IgD-negative memory B cell (primary cell): ENCODE measurements around the gene MUC20. TPM values are rescaled to one million over a fixed set of nuclear protein-coding genes. Genes with fewer than 3 reads are reported as not detected.

Experiments used
- H3K27ac Mint-ChIP-seq, 3 donors: one replicate each; pipeline ENCODE4 v1.8.0; 2020 to 2022; ENCODE audit warnings: mild to moderate bottlenecking in 3 of 3, mixed read lengths in 3 of 3, moderate library complexity in 1 of 3
- H3K27me3 Mint-ChIP-seq: one replicate; pipeline ENCODE4 v1.8.0; 2021; ENCODE audit warnings: mixed read lengths
- H3K36me3 Mint-ChIP-seq: one replicate; pipeline ENCODE4 v1.8.0; 2020; ENCODE audit warnings: mild to moderate bottlenecking, mixed read lengths
- H3K4me1 Mint-ChIP-seq, 3 donors: one replicate each; pipeline ENCODE4 v1.8.0; 2020 to 2022; ENCODE audit warnings: mixed read lengths in 3 of 3, mild to moderate bottlenecking in 1 of 3
- H3K4me3 Mint-ChIP-seq, 4 donors: one replicate each; pipeline ENCODE4 v1.8.0; 2020 to 2022; ENCODE audit warnings: mild to moderate bottlenecking in 4 of 4, mixed read lengths in 4 of 4, moderate library complexity in 3 of 4
- H3K9me3 Mint-ChIP-seq, 3 donors: one replicate each; pipeline ENCODE4 v1.8.0; 2020 to 2021; ENCODE audit warnings: mixed read lengths in 3 of 3, mild to moderate bottlenecking in 1 of 3
- polyA plus RNA-seq: library from polyadenylated mRNA; unstranded; fragments of 300-500 nt; fragmentation: Illumina TruSeq; gene quantifications from one replicate; pipeline ENCODE4 v1.2.3, GENCODE V29; 2021

The MUC20 gene
- polyA plus RNA-seq, 1 donor from 2014 or later: 0.39 TPM

- Mint-ChIP-seq H3K4me1 (peaks cover 0 to 8% (median 1%) of the 10 kb centered on the region in 3 donors), H3K36me3 (peaks cover 3% of the 10 kb centered on the region), H3K4me3 (no peak overlapping the region), H3K27ac (no peak overlapping the region), H3K9me3 (no peaks in the 10 kb centered on the region), H3K27me3 (peaks cover 12% of the 10 kb centered on the region)
Measured at GRCh38 chr3:195750797-195751520, 30.2 kb downstream of the MUC20 start.

GRCh38 chr3:195751560-195751959 is 30.8 kb downstream of the MUC20 start:
- H3K27ac Mint-ChIP-seq: no peak overlapping the region
- no peaks in the 10 kb centered on the region for H3K9me3 Mint-ChIP-seq
- H3K4me3 Mint-ChIP-seq: no peak overlapping the region
- H3K4me1 Mint-ChIP-seq: peaks cover 0 to 8% (median 1%) of the 10 kb centered on the region in 3 donors
- H3K36me3 Mint-ChIP-seq: peaks cover 3% of the 10 kb centered on the region
- H3K27me3 Mint-ChIP-seq: peaks cover 11% of the 10 kb centered on the region

GRCh38 chr3:195752066-195752465 is 31.3 kb downstream of the MUC20 start:
- H3K4me3 Mint-ChIP-seq: no peak overlapping the region
- H3K36me3 Mint-ChIP-seq: peaks cover 3% of the 10 kb centered on the region
- H3K27me3 Mint-ChIP-seq: peaks cover 11% of the 10 kb centered on the region
- H3K4me1 Mint-ChIP-seq: peaks cover 0 to 4% (median 1%) of the 10 kb centered on the region in 3 donors
- no peak overlapping the region for H3K27ac Mint-ChIP-seq
- H3K9me3 Mint-ChIP-seq: no peaks in the 10 kb centered on the region

- H3K27me3 Mint-ChIP-seq: peaks cover 13% of the 10 kb centered on the region
- no peak overlapping the region for H3K27ac Mint-ChIP-seq
- peaks cover 0 to 4% (median 1%) of the 10 kb centered on the region in 3 donors for H3K4me1 Mint-ChIP-seq
- no peak overlapping the region for H3K4me3 Mint-ChIP-seq
- H3K9me3 Mint-ChIP-seq: no peaks in the 10 kb centered on the region
- H3K36me3 Mint-ChIP-seq: peaks cover 3% of the 10 kb centered on the region
Measured at GRCh38 chr3:195752546-195753331, 32.0 kb downstream of the MUC20 start.

DNA sequence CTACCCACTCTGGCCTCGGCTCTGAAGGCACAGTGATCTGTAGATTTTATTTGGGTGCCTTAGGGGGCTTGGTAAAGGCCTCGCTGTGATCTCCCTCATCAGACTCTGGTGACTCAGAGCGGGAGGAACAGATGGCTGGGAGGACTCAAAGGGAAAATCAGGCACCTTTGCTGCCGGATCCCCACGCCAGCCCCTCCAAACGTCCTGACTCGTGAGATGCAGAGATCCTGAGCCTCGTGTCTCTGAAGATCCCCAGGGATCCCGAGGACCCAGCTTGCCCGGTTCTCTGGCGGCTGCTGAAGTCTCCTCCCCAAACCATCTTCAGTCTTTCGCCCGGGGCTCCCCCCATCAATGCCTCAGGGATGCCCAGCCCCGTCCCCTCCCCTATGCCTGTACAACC is 32.8 kb downstream of the MUC20 start:
- peaks cover 17% of the 10 kb centered on the region for H3K27me3 Mint-ChIP-seq
- peaks cover 3% of the 10 kb centered on the region for H3K36me3 Mint-ChIP-seq
- no peak overlapping the region for H3K4me3 Mint-ChIP-seq
- no peaks in the 10 kb centered on the region for H3K9me3 Mint-ChIP-seq
- H3K27ac Mint-ChIP-seq: no peak overlapping the region
- peaks cover 0 to 2% (median 1%) of the 10 kb centered on the region in 3 donors for H3K4me1 Mint-ChIP-seq

DNA sequence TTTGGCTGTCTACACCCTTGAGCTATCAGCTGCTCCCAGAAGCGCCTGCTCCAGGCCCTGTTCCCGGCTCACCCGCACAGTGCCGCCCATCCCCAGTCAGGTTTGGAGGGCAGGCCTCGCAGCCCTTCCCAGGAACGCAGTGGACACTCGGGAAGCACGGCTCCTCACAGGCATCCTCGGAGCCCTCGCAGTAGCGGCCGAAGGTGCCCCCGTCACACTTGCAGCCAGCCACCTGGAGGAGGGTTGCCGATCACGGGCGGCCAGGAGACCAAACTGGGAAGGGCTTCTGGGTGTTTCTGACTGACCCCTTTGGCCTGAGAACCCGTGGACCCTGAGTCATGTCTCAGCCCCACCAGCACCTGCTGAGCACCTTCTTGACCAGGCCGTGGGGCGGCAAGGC is 33.4 kb downstream of the MUC20 start:
- H3K4me3 Mint-ChIP-seq: no peak overlapping the region
- peaks cover 19% of the 10 kb centered on the region for H3K27me3 Mint-ChIP-seq
- H3K4me1 Mint-ChIP-seq: peaks cover 0 to 1% (median 0%) of the 10 kb centered on the region in 3 donors
- no peaks in the 10 kb centered on the region for H3K9me3 Mint-ChIP-seq
- H3K36me3 Mint-ChIP-seq: peaks cover 3% of the 10 kb centered on the region
- H3K27ac Mint-ChIP-seq: no peak overlapping the region

GRCh38 chr3:195754906-195755305 is 34.1 kb downstream of the MUC20 start:
- Mint-ChIP-seq H3K27ac (peak overlapping the region in 1 of 3 donors; percentile 69), H3K4me3 (no peak overlapping the region), H3K27me3 (peaks cover 26% of the 10 kb centered on the region), H3K4me1 (peaks cover 0 to 1% (median 0%) of the 10 kb centered on the region in 3 donors), H3K9me3 (no peaks in the 10 kb centered on the region), H3K36me3 (peaks cover 3% of the 10 kb centered on the region)

DNA sequence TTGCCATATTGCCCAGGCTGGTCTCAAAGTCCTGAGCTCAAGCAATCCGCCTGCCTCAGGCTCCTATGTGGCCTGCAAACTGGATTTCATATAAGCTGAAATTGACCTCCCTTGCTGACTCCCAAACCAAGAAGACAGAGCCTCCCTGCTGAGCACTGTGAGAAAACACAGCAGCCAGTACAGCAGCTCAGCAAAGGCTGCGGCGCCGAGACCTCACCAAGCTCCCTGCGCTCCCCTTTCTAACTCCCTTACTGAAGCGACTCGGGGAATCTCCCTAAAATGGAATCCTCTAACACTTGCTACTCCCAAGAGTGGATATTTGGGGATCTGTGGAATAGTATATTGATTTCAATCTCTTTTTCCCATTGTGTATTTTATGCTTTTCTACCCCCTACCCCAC is 34.6 kb downstream of the MUC20 start:
- Mint-ChIP-seq H3K36me3 (peaks cover 3% of the 10 kb centered on the region), H3K9me3 (no peaks in the 10 kb centered on the region), H3K4me3 (no peak overlapping the region), H3K27me3 (peaks cover 29% of the 10 kb centered on the region), H3K4me1 (peaks cover 0 to 4% (median 0%) of the 10 kb centered on the region in 3 donors), H3K27ac (peak overlapping the region in 1 of 3 donors; percentile 69)

- H3K4me1 Mint-ChIP-seq: peaks cover 0 to 4% (median 0%) of the 10 kb centered on the region in 3 donors
- peaks cover 3% of the 10 kb centered on the region for H3K36me3 Mint-ChIP-seq
- H3K4me3 Mint-ChIP-seq: no peak overlapping the region
- no peaks in the 10 kb centered on the region for H3K9me3 Mint-ChIP-seq
- H3K27ac Mint-ChIP-seq: no peak overlapping the region
- peaks cover 35% of the 10 kb centered on the region for H3K27me3 Mint-ChIP-seq
Measured at GRCh38 chr3:195755791-195756676, 35.3 kb downstream of the MUC20 start.

DNA sequence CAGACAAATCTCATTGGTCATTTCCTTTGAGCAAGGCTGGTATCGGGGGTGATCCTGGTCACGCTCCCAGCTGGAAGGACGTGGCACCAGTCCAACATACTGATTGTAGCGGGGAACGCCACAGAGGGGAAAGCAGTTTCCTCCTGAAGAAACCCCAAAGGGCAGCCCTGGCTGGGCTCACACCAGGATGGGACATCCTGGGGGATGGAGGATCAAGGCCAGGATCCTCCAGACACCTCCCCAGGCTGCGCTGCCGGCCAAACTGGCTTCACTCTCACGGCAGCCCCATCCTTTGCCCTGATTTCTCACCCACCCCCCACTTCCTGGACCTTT is 36.6 kb downstream of the MUC20 start:
- H3K36me3 Mint-ChIP-seq: peaks cover 3% of the 10 kb centered on the region

GRCh38 chr3:195757827-195758226 is 37.0 kb downstream of the MUC20 start:
- Mint-ChIP-seq H3K9me3 (no peaks in the 10 kb centered on the region), H3K4me1 (peaks cover 0 to 4% (median 0%) of the 10 kb centered on the region in 3 donors), H3K4me3 (no peak overlapping the region), H3K27me3 (peaks cover 38% of the 10 kb centered on the region), H3K36me3 (peaks cover 3% of the 10 kb centered on the region), H3K27ac (no peak overlapping the region)

More for the DNA sequence above, 36.6 kb downstream of the MUC20 start:
- H3K27me3 Mint-ChIP-seq: peaks cover 36% of the 10 kb centered on the region
- no peaks in the 10 kb centered on the region for H3K9me3 Mint-ChIP-seq
- H3K4me3 Mint-ChIP-seq: no peak overlapping the region
- no peak overlapping the region for H3K27ac Mint-ChIP-seq
- peaks cover 0 to 4% (median 0%) of the 10 kb centered on the region in 3 donors for H3K4me1 Mint-ChIP-seq

DNA sequence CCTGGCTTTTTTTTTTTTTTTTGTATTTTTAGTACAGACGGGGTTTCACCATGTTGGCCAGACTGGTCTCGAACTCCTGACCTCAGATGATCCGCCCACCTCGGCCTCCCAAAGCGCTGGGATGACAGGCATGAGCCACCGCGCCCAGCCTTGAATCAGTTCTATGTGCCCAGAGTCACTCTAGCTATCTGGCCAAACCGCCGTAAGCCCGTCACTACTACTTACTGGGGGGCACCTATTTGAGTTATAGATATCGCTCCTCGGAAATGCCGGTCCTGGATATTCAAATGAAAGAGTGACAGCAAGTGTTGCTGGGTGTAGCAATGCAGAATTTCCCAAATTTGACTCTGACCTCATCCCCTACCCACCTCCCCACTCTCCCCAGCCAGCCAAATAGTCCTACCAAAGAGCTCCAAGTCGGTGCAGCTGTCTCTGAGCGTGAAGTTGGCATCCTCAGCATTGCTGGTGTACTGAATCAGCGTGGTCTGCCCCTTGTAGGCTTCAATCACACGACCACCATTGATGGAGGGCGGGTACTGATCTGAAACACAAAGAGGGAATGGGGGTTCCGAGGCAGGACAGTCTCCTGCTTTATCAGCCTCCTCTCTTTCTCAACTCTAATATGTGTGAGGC is 38.1 kb downstream of the MUC20 start:
- Mint-ChIP-seq H3K4me3 (no peak overlapping the region), H3K4me1 (peaks cover 0 to 3% (median 0%) of the 10 kb centered on the region in 3 donors), H3K9me3 (no peaks in the 10 kb centered on the region), H3K27ac (no peak overlapping the region), H3K36me3 (peaks cover 3% of the 10 kb centered on the region), H3K27me3 (peaks cover 43% of the 10 kb centered on the region)

DNA sequence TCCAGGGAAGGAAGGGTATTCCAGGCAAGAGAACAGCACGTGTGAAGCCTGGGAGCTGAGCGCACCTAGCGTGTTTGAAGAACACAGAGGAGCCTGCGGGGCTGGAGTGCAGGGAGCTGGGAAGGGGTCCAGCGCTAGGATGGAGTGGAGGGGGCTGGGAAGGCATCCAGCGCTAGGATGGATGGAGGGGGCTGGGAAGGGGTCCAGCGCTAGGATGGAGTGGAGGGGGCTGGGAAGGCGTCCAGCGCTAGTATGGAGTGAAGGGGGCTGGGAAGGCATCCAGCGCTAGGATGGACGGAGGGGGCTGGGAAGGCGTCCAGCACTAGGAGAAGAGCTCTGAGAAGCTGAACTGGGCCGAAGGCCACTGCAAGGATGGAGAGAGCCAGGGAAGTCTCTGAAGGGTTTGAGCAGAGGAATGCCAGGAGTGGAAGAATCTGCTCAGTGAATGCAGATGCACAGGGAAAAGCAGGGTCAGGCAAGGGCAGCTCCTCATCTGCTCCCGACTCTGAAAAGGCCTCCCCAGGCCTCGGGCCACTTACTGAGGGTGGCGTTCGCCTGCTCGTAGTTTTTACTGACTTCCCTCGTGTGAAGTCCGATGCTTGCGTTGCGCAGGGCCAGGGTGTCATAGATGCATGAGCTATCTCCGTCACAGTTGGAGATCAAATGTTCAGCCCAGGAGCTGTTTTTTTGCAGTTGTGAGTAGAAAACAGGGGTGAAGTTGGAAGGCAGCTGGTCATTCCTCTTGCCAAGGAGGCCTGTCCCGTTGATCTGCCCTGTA is 39.8 kb downstream of the MUC20 start:
- peaks cover 43% of the 10 kb centered on the region for H3K27me3 Mint-ChIP-seq
- H3K9me3 Mint-ChIP-seq: no peaks in the 10 kb centered on the region
- peaks cover 0 to 3% (median 0%) of the 10 kb centered on the region in 3 donors for H3K4me1 Mint-ChIP-seq
- peak overlapping the region in 1 of 3 donors; percentile 27 for H3K27ac Mint-ChIP-seq
- peaks cover 3% of the 10 kb centered on the region for H3K36me3 Mint-ChIP-seq
- H3K4me3 Mint-ChIP-seq: no peak overlapping the region

DNA sequence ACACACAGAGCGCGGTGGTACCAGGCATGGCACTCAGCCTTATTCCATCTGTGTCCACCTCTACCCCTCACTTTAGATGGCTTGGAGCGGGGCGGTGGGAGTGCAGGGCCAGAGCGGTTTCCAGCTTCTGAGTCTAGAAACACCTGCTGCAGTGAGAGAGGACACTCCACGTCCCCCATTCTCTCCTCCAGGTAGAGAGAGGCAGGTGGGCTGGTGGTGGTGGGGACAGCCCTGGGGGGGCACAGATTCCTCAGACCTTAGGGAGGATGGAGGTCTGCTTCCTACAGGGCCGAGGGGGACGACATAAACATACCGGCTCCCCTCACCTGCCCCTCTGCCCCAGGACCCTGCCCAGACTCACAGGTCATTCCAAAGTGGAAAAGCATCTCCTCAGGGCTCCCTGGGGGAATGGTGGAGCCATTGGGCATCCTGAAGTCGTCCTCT is 40.4 kb downstream of the MUC20 start:
- no peaks in the 10 kb centered on the region for H3K9me3 Mint-ChIP-seq
- no peak overlapping the region for H3K27ac Mint-ChIP-seq
- peaks cover 43% of the 10 kb centered on the region for H3K27me3 Mint-ChIP-seq
- H3K4me3 Mint-ChIP-seq: no peak overlapping the region
- H3K4me1 Mint-ChIP-seq: peaks cover 0 to 3% (median 0%) of the 10 kb centered on the region in 3 donors
- no peaks in the 10 kb centered on the region for H3K36me3 Mint-ChIP-seq
